Mesenchymal stem cell (in vitro differentiated cells and primary cell): ENCODE data around the gene RAPGEFL1.
A peak's percentile ranks its signal among the peaks of the same experiment; 100 is the strongest.

Experiments used
- DNase-seq: peaks from one replicate; pipeline ENCODE4 v3.0.0-alpha.2; 2013
- H2AFZ ChIP-seq: one replicate; pipeline ENCODE4 v1.6.1; 2013; ENCODE audit warnings: low read depth, mild to moderate bottlenecking, control low read depth, inconsistent platforms, low read length, moderate library complexity
- H2AK5ac ChIP-seq: 2 replicates; pipeline ENCODE4 v1.6.1; 2013; ENCODE audit warnings: low read length, moderate library complexity, mild to moderate bottlenecking, inconsistent platforms; ENCODE audit not compliant: severe bottlenecking
- H2BK120ac ChIP-seq: one replicate; pipeline ENCODE4 v1.6.1; 2013; ENCODE audit warnings: low read depth, mild to moderate bottlenecking, inconsistent platforms, low read length, moderate library complexity
- H2BK12ac ChIP-seq, 2 experiments: one replicate each; pipeline ENCODE4 v1.6.1; 2013; ENCODE audit warnings: inconsistent platforms in 2 of 2, low read length in 2 of 2, mild to moderate bottlenecking in 2 of 2, moderate library complexity in 2 of 2, control low read depth in 1 of 2
- H2BK15ac ChIP-seq: one replicate; pipeline ENCODE4 v1.6.1; 2013; ENCODE audit warnings: mild to moderate bottlenecking, low read depth, inconsistent platforms; ENCODE audit not compliant: poor library complexity, severe bottlenecking
- H2BK5ac ChIP-seq: 2 replicates; pipeline ENCODE4 v1.6.1; 2013; ENCODE audit warnings: low read depth, mild to moderate bottlenecking, low read length, control low read depth, inconsistent platforms; ENCODE audit not compliant: poor library complexity, severe bottlenecking
- H3K14ac ChIP-seq, 2 experiments: one replicate each; pipeline ENCODE4 v1.6.1; 2013; ENCODE audit warnings: inconsistent platforms in 2 of 2, low read length in 2 of 2, control low read depth in 1 of 2, mild to moderate bottlenecking in 1 of 2, moderate library complexity in 1 of 2
- H3K18ac ChIP-seq, 2 experiments: one replicate each; pipeline ENCODE4 v1.6.1; 2013; ENCODE audit warnings: inconsistent platforms in 2 of 2, low read length in 2 of 2, control low read depth in 1 of 2, low read depth in 1 of 2, mild to moderate bottlenecking in 1 of 2
- H3K23ac ChIP-seq, 2 experiments: one replicate each; pipeline ENCODE4 v1.6.1; 2013; ENCODE audit warnings: inconsistent platforms in 2 of 2, low read length in 2 of 2, mild to moderate bottlenecking in 2 of 2, moderate library complexity in 2 of 2, control low read depth in 1 of 2
- H3K27ac ChIP-seq: 2 replicates; pipeline ENCODE4 v1.5.1; 2013; ENCODE audit warnings: mild to moderate bottlenecking, moderate library complexity, low read length, control low read depth, inconsistent platforms; ENCODE audit not compliant: poor library complexity, severe bottlenecking
- H3K27me3 ChIP-seq, 2 experiments: 2 replicates each; pipeline versions ENCODE4 v1.6.1 to v1.7.0; 2013; ENCODE audit warnings: low read length in 2 of 2, mild to moderate bottlenecking in 2 of 2, moderate library complexity in 2 of 2, control low read depth in 1 of 2, inconsistent platforms in 1 of 2; ENCODE audit not compliant: control insufficient read depth in 1 of 2, insufficient read depth in 1 of 2
- H3K36me3 ChIP-seq, 2 experiments: 2 replicates each; pipeline versions ENCODE4 v1.6.1 to v1.7.0; 2013; ENCODE audit warnings: low read length in 2 of 2, control low read depth in 1 of 2, inconsistent platforms in 1 of 2, low read depth in 1 of 2, mild to moderate bottlenecking in 1 of 2; ENCODE audit not compliant: insufficient read depth in 2 of 2, control insufficient read depth in 1 of 2
- H3K4ac ChIP-seq, 2 experiments: one replicate each; pipeline ENCODE4 v1.6.1; 2013; ENCODE audit warnings: inconsistent platforms in 2 of 2, low read length in 2 of 2, mild to moderate bottlenecking in 2 of 2, moderate library complexity in 2 of 2, control low read depth in 1 of 2, low read depth in 1 of 2
- H3K4me1 ChIP-seq: 2 replicates; pipeline ENCODE4 v1.6.1; 2013; ENCODE audit warnings: low read depth, low read length, control low read depth; ENCODE audit not compliant: control insufficient read depth, insufficient read depth
- H3K4me2 ChIP-seq: 2 replicates; pipeline ENCODE4 v1.6.1; 2013; ENCODE audit warnings: low read length, mild to moderate bottlenecking, inconsistent platforms; ENCODE audit not compliant: poor library complexity, severe bottlenecking
- H3K4me3 ChIP-seq, 2 experiments: 2 replicates each; pipeline versions ENCODE4 v1.5.1 to v1.7.0; 2013; ENCODE audit warnings: low read length in 2 of 2, mild to moderate bottlenecking in 2 of 2, control low read depth in 1 of 2, low read depth in 1 of 2; ENCODE audit not compliant: insufficient read depth in 1 of 2
- H3K79me1 ChIP-seq: replicated peaks from 2 replicates; pipeline ENCODE4 v1.6.1; 2013; ENCODE audit warnings: mild to moderate bottlenecking, control low read depth, low read length, inconsistent platforms; ENCODE audit not compliant: poor library complexity, severe bottlenecking
- H3K9ac ChIP-seq: 2 replicates; pipeline ENCODE4 v1.7.0; 2013; ENCODE audit warnings: mild to moderate bottlenecking, low read length, moderate library complexity
- H3K9me3 ChIP-seq: 2 replicates; pipeline ENCODE4 v1.7.0; 2013; ENCODE audit warnings: mild to moderate bottlenecking, low read length; ENCODE audit not compliant: control insufficient read depth
- H4K8ac ChIP-seq: one replicate; pipeline ENCODE4 v1.6.1; 2013; ENCODE audit warnings: inconsistent platforms, mild to moderate bottlenecking, low read length, moderate library complexity
- H4K91ac ChIP-seq: one replicate; pipeline ENCODE4 v1.6.1; 2013; ENCODE audit warnings: mild to moderate bottlenecking, low read length, inconsistent platforms
- WGBS: methylation state at CpG from one replicate; pipeline ENCODE4 v1.1.7; 2013; ENCODE audit warnings: mixed read lengths; 5-methylcytosine and 5-hydroxymethylcytosine counted together

RAPGEFL1 gene

GRCh38 chr17:40188694-40189093, 11.4 kb downstream of the RAPGEFL1 start:
- DNase-seq: no peak
- H3K27ac ChIP-seq: no peak overlapping the region
- no peak overlapping the region for H3K23ac ChIP-seq
- no peak overlapping the region for H2BK15ac ChIP-seq
- H2BK12ac ChIP-seq: no peak overlapping the region
- peaks cover 24 to 40% of the 10 kb centered on the region in 2 experiments for H3K36me3 ChIP-seq
- H3K9me3 ChIP-seq: no peaks in the 10 kb centered on the region
- no peak overlapping the region for H3K18ac ChIP-seq
- no peak overlapping the region for H2AK5ac ChIP-seq
- H3K4me1 ChIP-seq: peaks cover 14% of the 10 kb centered on the region
- 93% methylated on average over 6 of the region's 6 CpGs for whole genome bisulfite sequencing
- H4K8ac ChIP-seq: no peak overlapping the region
- H3K4me2 ChIP-seq: no peak overlapping the region
- no peak overlapping the region for H3K14ac ChIP-seq
- H3K4ac ChIP-seq: no peak overlapping the region
- H4K91ac ChIP-seq: no peak overlapping the region
- no peaks in the 10 kb centered on the region for H3K79me1 ChIP-seq
- no peak overlapping the region for H2BK120ac ChIP-seq
- H3K4me3 ChIP-seq: no peak overlapping the region
- H2AFZ ChIP-seq: no peak overlapping the region
- no peaks in the 10 kb centered on the region for H3K27me3 ChIP-seq
- no peak overlapping the region for H2BK5ac ChIP-seq
- no peak overlapping the region for H3K9ac ChIP-seq

- H3K9ac ChIP-seq: peak overlapping the region; percentile 74
- H3K18ac ChIP-seq: peak overlapping the region in 1 of 2 experiments; percentile 73
- peaks cover 18% of the 10 kb centered on the region for H3K4me1 ChIP-seq
- H3K27ac ChIP-seq: no peak overlapping the region
- H2BK5ac ChIP-seq: no peak overlapping the region
- peak overlapping the region; percentile 97 for H3K4me2 ChIP-seq
- H3K4me3 ChIP-seq: peak overlapping the region in 1 of 2 experiments; percentile 77
- H2BK120ac ChIP-seq: no peak overlapping the region
- no peak overlapping the region for H3K14ac ChIP-seq
- WGBS: 52% methylated on average over 12 of the region's 15 CpGs
- H4K8ac ChIP-seq: peak overlapping the region; percentile 46
- H3K4ac ChIP-seq: no peak overlapping the region
- H3K27me3 ChIP-seq: no peaks in the 10 kb centered on the region
- H2AK5ac ChIP-seq: no peak overlapping the region
- no peaks in the 10 kb centered on the region for H3K9me3 ChIP-seq
- no peak overlapping the region for H2BK15ac ChIP-seq
- no peak overlapping the region for H2AFZ ChIP-seq
- H4K91ac ChIP-seq: peak overlapping the region; percentile 44
- H3K79me1 ChIP-seq: no peaks in the 10 kb centered on the region
- H2BK12ac ChIP-seq: no peak overlapping the region
- H3K23ac ChIP-seq: no peak overlapping the region
- peak; percentile 42 for DNase-seq
- peaks cover 27 to 35% of the 10 kb centered on the region in 2 experiments for H3K36me3 ChIP-seq
These were observed 13.1 kb downstream of the RAPGEFL1 start for GRCh38 chr17:40190197-40191021.

- Histone ChIP-seq H3K18ac (peak overlapping the region in 1 of 2 experiments; percentile 86), H3K79me1 (no peaks in the 10 kb centered on the region), H2BK12ac (peak overlapping the region in 1 of 2 experiments; percentile 52), H3K4me3 (peak overlapping the region; percentile 58 to 77), H2AFZ (no peak overlapping the region), H3K27me3 (no peaks in the 10 kb centered on the region), H2BK15ac (peak overlapping the region; percentile 14), H3K27ac (no peak overlapping the region), H3K4me2 (peak overlapping the region; percentile 97), H3K9ac (peak overlapping the region; percentile 74), H3K14ac (no peak overlapping the region), H4K8ac (peak overlapping the region; percentile 80), H3K36me3 (peaks cover 27 to 35% of the 10 kb centered on the region in 2 experiments), H3K4me1 (peaks cover 18% of the 10 kb centered on the region), H2AK5ac (peak overlapping the region; percentile 41), H3K23ac (no peak overlapping the region), H3K9me3 (no peaks in the 10 kb centered on the region), H2BK5ac (no peak overlapping the region), H2BK120ac (no peak overlapping the region), H3K4ac (no peak overlapping the region), H4K91ac (no peak overlapping the region)
- WGBS: 2% methylated on average over 57 of the region's 60 CpGs
- peak; percentile 84 for DNase-seq
These were observed 14.3 kb downstream of the RAPGEFL1 start for GRCh38 chr17:40191237-40192208.

GRCh38 chr17:40192961-40193360, 15.7 kb downstream of the RAPGEFL1 start:
- Histone ChIP-seq H3K4me3 (no peak overlapping the region), H2BK120ac (no peak overlapping the region), H3K9ac (no peak overlapping the region), H3K18ac (no peak overlapping the region), H2AK5ac (no peak overlapping the region), H3K9me3 (no peaks in the 10 kb centered on the region), H2BK15ac (no peak overlapping the region), H3K4me1 (peaks cover 18% of the 10 kb centered on the region), H2AFZ (no peak overlapping the region), H3K27me3 (peaks cover 0 to 3% of the 10 kb centered on the region in 2 experiments), H3K36me3 (peaks cover 27 to 35% of the 10 kb centered on the region in 2 experiments), H4K91ac (no peak overlapping the region), H3K4ac (no peak overlapping the region), H3K4me2 (no peak overlapping the region), H2BK12ac (no peak overlapping the region), H2BK5ac (no peak overlapping the region), H3K23ac (no peak overlapping the region), H3K27ac (no peak overlapping the region), H3K14ac (no peak overlapping the region), H4K8ac (no peak overlapping the region), H3K79me1 (no peaks in the 10 kb centered on the region)
- no peak for DNase-seq
- 100% methylated on average over 2 of the region's 2 CpGs for WGBS
